Fibroblast of skin of left quadriceps (primary cell): ENCODE measurements around the gene CHL1.

Source experiments
- DNase-seq, 2 experiments: peaks; one replicate each; pipeline ENCODE4 v3.0.0-alpha.2; 2013; ENCODE audit warnings: low read depth in 2 of 2

CHL1 gene, protein sequence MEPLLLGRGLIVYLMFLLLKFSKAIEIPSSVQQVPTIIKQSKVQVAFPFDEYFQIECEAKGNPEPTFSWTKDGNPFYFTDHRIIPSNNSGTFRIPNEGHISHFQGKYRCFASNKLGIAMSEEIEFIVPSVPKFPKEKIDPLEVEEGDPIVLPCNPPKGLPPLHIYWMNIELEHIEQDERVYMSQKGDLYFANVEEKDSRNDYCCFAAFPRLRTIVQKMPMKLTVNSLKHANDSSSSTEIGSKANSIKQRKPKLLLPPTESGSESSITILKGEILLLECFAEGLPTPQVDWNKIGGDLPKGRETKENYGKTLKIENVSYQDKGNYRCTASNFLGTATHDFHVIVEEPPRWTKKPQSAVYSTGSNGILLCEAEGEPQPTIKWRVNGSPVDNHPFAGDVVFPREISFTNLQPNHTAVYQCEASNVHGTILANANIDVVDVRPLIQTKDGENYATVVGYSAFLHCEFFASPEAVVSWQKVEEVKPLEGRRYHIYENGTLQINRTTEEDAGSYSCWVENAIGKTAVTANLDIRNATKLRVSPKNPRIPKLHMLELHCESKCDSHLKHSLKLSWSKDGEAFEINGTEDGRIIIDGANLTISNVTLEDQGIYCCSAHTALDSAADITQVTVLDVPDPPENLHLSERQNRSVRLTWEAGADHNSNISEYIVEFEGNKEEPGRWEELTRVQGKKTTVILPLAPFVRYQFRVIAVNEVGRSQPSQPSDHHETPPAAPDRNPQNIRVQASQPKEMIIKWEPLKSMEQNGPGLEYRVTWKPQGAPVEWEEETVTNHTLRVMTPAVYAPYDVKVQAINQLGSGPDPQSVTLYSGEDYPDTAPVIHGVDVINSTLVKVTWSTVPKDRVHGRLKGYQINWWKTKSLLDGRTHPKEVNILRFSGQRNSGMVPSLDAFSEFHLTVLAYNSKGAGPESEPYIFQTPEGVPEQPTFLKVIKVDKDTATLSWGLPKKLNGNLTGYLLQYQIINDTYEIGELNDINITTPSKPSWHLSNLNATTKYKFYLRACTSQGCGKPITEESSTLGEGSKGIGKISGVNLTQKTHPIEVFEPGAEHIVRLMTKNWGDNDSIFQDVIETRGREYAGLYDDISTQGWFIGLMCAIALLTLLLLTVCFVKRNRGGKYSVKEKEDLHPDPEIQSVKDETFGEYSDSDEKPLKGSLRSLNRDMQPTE (N-terminal part only)

DNA sequence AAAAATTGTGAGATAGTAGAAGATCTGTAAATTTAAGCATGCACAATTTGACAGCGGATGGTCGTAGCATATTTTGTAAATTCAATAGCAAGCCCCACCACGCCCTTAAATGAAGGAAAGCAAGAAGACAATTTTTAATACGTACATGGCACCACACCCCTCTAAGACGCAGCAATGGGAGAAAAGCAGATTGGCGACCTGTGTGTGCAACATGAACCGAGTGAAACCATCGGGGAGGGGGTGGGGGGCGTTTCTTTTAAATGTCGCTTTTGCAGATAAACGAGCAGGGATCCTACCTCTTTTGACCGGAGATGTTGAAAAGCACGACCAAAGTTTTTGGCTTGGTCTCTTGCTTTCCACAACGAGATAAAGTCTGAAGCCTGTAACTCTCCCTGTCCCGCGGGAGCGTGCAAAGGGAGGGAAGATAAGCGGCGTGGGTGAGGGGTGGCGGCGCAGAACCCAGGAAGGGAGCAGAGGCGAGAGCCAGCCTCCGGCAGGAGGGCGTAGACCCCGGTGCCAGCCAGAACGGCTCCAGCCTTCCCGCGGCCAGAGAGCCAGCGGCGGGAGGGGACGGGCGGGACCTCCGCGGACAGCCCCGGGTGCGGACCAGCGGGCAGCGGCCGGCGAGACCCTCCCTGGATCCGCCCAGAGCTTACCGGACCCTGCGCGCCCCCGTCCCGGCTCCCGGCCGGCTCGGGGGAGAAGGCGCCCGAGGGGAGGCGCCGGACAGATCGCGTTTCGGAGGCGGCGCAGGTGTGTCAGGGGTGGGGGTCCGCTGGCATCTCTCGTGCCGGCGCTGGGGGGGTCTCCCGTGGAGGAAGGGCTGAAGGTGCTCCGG is at the start of gene CHL1:
Gene CHL1 (plus strand): TSS at position 453 of the 838 bp plus-strand sequence. CDS start 123,014 bp downstream, outside the sequence.
- DNase-seq, result no peak

DNA sequence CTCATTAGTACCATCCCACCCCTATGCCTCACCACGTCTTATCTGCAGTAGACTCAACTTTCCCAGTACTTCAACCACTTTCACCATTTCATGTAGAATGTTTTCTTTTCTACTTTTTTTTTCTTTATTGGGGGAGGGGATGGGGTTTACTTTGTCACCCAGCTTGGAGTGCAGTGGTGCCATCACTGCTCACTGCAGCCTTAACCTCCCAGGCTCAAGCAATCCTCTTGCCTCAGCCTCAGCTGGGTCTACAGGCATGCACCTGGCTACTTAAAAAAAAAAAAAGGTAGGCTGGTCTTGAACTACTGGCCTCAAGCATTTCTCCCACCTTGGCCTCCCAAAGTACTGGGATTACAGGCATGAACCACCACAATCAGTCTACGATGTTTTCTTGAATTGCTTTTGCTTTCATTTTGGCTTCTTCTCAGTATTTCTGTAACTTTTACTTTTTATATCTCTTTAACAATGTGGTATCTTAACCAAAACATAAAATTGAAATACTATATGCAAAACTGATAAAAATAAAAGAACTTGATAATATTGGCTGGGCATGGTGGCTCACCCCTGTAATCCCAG is 44.9 kb upstream of the CHL1 start:
- DNase-seq, result no peak

DNA sequence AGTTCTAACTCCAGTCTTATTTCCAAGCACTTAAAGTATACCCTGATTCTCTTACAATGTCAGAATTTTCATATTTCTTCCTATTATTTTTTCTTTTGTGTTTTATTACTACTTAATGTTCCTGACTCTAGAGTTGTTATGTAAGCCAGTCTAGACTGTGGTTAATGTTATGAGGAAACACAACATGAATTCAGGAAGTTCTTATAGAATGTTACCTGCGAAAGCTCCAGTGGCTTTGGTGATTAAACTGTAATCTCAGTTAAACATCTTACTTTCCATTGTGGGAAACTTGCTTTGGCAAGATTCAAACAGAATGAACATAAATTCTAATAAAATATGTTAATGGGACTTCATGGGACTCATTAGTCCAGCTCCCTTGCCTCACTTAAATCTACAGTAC is 36.6 kb upstream of the CHL1 start:
- DNase-seq, result no peak

DNA sequence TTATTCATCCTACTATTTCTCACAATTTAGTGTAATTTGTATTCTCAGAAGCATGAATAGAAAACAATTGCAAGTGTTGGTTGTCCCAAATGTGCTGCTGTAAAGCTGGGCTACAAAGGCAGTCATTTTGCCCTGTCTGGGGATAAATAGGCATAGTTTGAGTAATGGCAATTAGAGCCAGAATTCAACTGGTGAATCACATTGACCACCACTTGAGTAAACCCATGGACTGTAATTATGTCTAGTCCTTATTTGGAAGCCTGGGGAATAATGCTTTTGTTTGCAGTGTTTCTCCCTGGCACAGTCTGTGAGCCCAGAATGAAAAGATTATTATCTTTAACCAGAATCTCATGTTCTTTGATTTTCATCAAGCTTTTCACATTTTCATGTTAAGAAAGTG is 30.5 kb upstream of the CHL1 start:
- DNase-seq, result no peak

DNA sequence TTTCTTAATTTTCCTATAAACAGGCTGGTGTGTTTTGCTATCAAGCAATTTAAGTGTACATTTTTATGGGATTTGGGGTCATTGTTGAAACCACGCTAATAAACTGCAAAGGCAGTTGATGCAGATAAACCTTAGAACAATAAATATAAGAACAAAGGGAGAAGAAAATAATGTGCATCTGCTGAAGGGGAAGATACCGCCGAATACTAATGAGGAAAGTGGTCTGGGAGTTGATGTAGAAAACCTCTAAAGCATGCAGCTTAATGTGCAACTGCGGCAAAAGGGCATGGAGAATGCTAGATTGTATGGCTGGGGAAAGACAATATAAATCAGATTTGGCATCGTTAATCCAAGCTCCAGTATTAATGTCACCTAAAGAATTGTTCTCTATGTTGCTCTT is 29.8 kb upstream of the CHL1 start:
- DNase-seq, result no peak

DNA sequence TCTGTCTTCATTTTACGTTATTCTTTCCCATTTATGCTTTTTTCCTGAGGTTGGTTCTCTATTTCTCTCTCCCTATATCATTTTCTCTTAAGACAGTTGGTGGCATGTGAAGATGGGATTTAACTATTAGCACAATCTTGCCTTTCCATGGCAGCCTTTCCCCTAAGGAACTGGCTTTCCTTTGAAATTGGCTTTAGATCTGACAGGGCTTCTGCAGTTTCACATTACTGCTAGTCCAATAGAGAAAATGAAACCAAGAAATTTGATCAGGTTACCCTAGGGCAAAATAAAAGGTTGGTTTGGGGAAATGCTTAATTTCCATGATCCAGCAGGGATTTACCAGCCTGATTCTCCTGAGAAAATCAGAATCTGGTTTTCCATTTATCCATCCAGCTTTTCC is 22.7 kb upstream of the CHL1 start:
- DNase-seq, result no peak

DNA sequence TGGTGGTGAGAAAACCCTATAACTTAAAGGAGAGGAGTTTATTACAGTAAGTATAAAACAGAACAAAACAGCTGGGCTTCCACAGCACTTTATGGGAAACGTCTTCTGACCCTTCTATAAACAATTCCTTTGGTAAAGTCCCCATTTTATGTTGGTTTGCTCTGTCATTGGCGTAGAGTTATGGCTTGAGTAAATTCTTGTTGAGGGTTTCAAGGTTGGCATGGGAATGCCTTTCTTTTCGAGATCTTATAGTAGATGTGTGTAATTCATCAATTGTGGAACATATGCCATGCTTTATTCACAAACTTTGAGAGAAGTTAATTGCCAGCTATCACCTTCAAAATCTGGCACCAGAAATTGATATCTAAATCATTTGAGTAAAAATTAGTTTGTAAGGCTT is 11.6 kb upstream of the CHL1 start:
- DNase-seq, result no peak

DNA sequence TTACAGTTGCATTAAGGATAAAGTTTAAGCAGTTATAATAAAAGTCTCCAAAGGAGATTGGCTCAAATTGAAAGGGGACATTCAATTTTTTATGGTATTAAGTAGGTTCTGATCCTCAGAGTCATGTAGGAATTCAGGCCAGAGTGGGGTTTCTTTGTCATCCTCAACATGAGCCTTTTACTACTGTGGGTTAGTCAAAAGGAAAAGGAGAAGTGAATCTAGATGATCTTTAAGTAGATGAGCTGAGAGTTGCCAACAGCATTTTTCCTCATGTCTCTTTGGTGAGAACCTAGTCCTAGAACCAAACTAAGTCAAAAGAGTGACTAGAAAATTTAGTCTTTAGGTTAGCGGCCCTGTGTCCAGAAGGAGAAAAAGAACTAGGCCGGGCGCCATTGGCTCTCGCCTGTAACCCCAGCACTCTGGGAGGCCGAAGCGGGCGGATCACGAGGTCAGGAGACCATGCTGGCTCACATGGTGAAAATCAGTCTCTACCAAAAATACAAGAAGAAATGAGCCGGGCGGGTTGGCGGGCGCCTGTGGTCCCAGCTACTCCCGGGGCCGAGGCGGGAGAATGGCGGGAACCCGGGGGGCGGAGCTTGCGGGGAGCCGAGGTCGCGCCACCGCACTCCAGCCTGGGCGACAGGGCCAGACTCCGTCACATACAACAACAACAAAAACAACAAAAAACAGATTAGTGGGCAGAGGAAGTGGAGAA is 4.2 kb upstream of the CHL1 start:
- DNase-seq, result no peak

DNA sequence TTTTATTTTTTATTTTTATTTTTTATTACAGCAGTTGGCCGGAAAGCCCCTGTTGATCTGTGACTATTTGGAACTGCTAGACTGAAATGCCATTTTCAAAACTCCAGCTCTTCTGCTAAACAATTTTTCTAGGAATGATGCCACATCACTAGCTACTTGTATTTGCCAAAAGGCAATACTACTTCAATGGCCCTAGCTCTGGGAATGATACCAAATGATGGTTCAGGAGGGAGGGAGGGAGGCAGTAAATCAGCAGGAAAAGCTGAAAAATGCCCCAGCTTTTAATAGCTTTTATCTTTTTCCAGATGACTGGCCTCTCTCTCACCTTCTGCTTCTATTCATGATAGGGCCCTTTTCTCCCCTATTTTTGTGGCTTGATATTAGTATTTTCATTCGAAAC is 2.6 kb upstream of the CHL1 start:
- no peak for DNase-seq

DNA sequence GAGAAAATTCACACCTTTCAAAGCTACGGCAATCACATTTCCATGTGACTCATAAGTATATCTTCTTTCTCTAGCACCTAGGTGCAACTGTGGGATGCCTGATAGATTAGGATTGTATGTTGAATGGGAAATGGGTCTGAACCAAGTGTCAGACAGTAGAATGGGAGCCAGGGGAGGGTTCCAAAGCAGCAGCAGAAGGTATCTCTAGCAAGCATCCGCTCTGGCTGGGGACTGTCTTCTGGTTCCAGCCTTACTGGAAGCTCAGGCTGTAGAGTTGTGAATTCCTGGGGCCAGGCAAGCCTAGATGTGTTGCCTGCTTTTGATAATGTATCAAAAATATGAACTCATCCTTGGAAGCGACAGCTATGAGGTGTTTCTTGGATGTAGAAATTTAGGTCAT is 2.1 kb upstream of the CHL1 start:
- no peak for DNase-seq

DNA sequence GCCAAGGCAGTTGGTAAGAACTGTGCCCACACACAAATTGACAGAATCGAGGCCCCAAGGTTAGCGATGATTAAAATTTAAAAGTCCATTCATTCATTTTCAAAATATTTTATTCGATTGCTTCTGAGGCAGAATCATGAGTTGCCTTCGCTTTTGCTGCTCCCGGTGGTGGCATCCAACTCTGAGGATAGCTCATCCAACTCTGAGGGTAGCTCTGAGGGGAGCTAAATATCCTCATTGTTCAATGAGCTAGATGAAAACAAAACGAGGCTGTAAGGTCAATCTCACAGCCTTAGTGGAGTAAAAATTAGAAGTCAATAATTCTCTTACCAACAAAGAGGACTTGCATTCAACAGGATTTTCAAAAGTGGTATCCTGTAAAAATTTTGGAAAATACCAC is 897 bp upstream of the CHL1 start:
- DNase-seq, result no peak

DNA sequence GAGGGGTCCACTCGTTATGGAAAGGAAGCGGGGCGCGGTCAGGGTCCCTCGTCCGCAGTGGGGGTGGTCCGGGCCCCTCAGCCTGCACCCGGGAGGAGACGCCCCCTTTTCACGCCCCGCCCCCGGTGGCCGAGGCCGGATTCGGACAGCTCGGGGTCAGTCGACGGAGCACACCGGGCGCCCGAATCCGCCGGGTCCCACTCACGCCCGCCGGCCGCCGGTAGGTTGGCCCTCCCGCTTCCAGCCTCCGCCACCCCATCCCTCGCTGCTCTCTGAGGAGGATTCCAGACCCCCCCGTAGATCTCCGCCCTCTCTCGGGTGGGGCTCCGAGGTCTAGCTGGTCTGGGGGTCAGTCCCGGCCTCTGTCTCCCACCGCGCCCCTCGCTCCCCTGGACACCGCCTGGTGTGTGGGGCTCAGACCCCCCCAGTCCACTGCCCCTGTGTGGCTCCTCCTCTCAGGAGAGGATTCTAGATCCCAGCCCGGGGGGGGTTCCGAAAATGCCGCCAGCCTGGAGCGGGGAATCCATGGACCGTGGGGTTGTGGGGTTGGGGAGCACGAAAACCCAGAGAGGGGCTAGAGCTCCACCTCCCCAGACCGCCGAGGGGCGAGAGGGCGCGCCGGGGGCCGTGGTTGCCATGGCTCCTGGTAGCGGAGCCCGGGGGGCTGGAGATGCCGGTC is 725 bp downstream of the CHL1 start:
- DNase-seq, result no peak

DNA sequence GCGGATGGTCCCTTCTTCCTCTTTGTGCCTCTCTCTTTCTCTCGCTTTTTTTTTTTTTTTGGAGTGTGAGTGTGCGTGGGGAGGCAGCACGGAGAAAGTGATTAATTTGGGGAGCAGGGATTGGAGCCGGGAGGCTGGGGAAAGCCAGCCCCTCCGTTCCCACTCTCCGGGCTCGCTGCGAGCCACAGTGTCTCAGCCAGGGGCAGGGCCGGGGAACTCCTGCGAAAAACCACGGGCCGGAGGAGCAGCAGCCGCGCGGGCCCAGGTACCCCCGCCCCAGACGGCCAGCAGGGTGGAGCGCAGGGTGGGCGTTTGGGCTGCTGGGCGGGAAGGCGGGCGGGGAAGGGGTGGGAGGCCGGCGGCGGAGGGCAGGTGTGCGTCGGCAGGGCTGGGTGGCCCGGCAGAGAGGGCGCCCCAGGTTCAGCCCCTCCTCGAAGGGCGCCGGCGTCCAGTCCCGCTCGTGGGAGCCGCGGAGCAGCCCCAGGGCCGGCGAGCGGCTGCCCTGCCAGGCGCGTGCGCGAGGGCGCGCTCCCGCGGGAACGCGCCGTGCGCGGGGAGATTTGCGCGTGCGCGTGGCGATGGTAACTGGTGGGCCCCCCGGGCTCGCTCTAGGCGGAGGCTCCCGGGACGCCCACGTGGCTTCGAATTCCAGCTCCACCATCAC is 1.4 kb downstream of the CHL1 start:
- no peak for DNase-seq

DNA sequence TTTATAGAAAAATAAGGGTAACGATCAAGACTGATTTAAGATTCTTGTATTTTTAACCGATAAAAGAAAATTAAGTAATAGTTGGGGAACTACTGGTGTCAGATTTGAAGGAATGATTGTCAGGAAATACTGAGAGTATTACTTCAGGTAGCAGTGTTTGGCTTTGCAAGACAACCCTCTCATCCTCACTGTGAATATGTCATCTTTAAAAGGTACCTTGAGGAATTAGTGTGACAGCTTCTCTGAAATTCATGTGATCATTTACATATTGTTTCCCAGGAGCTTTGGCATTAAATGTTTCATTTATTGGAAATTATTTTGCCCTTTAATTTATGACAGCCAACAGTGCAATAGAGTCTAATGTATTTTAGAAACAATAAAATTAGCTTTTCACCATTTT is 3.3 kb downstream of the CHL1 start:
- no peak for DNase-seq

DNA sequence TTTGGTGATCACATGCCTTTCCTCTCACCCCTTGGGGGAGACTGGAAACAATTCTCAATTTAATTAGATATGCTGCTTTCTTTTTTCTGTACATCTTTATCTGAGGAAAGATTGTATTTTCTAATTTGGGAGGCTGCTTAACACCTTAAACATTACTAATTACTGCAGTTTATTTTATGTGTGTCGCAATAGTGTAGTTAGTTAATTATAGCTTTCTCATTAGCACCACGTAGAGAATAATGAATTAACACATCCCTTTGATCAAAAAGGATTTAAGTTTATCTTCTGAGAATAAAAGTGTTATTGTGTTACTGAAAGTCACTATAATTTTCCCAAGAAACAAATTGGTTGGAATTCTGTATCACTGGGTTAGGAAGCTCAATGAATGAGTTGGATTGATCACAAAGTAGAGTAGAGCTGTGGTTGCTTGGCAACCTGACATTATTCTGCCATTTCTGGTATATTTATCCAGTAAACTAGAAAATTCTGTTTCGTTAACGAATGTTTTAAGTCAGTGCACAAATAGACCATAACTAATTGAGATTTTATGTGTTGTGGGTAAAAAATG is 4.3 kb downstream of the CHL1 start:
- no peak for DNase-seq

DNA sequence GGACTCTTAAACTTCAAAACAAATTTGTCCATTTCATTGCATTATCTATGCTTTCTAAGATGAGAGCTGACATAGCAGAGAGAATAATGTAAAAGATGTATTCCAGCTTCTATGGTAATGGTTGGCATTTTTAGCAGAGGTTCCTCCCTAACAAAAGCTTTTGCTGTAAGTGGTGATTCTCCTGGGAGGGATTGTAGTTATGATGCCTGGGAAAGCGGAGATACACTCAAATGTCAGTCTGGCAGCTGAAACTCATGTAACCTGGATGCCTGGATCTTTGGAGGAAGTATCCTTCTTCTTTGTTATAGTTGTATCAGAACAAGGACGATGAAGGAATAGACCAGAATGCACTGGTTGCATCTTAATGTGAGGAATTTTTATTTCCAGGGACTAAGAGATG is 7.5 kb downstream of the CHL1 start:
- no peak for DNase-seq

DNA sequence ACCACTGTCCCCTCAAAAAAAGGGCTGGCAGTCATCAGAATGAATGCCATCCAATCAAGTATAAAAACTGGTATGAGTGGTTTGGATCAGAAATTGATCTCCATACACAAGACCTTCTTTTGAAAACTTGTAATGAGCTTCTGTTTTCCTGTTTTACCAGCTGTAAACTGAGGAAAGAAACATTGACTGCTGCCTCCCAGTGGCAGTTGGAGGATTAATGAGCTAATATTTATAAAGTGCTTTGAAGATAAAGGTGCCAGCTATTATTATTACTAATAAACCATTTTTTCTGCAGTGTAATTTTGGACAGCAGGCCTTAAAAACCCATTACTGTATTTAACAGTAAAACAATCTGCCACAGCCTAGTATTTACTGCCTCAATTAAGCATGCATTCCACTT is 11.4 kb downstream of the CHL1 start:
- DNase-seq, result no peak

DNA sequence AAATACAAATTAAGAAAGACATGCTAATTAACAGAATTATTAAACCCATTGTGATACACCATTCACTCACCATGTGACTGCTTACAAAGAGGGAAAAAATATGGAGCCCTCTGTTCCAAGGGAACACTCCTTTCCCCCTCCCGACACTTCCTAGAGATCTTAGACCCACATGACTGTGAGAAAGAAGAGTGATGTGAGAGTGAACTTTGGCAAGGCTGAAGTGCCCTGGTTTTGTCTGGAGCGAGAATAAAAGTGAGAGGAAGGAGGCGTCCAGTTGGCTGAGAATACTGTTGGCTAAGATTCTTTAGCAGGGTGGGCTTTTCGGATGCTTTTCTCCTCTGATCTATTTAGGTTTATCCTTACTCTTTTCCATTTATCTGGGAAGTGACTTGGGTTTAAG is 14.1 kb downstream of the CHL1 start:
- DNase-seq, result no peak

DNA sequence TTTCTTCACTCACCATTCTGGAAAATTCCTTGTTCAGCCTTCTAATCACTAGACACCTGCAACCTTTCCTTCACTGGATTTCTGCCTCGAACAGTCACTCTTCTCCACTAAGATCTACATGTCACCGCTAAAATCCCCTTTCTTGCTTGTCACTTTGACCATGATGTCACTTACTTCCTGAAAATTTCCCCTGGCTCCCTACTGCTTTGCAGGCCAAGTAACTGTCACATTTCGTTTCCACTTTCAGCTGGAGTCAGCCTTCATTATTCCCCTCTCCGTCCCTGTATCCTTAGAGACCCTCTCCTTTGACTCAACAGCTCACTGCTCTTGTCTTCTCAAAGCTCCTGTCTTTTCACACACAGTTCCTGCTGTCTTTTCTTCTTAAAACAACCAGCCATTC is 15.9 kb downstream of the CHL1 start:
- DNase-seq, result no peak
